Measurements from ENCODE around the gene RAB11FIP2.
A peak's percentile ranks its signal among the peaks of the same experiment; 100 is the strongest.

The RAB11FIP2 gene

DNA sequence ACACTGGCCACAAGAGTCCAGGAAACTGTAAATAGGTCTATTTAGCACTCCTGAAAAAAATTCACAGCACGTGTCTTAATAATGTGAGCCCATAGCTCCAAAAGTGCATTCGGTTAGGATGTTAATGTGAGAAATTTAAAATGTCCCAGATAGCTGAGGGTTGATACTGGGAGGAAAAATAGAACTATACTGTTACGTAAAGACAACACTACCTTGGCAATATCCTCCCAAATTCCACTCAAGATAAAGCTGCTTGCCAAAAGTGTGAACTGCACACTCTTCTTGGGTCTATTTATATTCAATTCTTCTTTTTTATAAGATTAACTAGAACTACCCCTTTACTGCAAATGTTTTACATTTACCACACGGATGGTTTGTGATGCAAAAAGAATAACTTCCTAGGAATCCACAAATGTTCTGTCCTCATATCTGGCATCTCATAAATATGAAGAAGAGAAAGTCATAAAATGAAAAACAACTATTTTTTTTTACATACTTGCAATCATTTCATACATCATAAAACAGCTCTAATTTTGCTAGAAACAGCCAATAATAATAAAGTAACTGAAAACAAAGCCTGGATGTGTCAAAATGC, 10.4 kb downstream of the RAB11FIP2 start:
- peak; percentile 6 for DNase-seq (ENCODE audit: low read depth, low spot score)
- TF ChIP-seq, protein P1, sequence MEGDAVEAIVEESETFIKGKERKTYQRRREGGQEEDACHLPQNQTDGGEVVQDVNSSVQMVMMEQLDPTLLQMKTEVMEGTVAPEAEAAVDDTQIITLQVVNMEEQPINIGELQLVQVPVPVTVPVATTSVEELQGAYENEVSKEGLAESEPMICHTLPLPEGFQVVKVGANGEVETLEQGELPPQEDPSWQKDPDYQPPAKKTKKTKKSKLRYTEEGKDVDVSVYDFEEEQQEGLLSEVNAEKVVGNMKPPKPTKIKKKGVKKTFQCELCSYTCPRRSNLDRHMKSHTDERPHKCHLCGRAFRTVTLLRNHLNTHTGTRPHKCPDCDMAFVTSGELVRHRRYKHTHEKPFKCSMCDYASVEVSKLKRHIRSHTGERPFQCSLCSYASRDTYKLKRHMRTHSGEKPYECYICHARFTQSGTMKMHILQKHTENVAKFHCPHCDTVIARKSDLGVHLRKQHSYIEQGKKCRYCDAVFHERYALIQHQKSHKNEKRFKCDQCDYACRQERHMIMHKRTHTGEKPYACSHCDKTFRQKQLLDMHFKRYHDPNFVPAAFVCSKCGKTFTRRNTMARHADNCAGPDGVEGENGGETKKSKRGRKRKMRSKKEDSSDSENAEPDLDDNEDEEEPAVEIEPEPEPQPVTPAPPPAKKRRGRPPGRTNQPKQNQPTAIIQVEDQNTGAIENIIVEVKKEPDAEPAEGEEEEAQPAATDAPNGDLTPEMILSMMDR (IDR thresholded peaks at IDR 0.05; ENCODE audit: low read depth, low read length): no peak
- in situ Hi-C loops (cut with HindIII; ENCODE audit: low sequenced_read_pairs): no loop called here
- no peak overlapping the region for H3K4me3 ChIP-seq (ENCODE audit: low read depth, low read length)

DNA sequence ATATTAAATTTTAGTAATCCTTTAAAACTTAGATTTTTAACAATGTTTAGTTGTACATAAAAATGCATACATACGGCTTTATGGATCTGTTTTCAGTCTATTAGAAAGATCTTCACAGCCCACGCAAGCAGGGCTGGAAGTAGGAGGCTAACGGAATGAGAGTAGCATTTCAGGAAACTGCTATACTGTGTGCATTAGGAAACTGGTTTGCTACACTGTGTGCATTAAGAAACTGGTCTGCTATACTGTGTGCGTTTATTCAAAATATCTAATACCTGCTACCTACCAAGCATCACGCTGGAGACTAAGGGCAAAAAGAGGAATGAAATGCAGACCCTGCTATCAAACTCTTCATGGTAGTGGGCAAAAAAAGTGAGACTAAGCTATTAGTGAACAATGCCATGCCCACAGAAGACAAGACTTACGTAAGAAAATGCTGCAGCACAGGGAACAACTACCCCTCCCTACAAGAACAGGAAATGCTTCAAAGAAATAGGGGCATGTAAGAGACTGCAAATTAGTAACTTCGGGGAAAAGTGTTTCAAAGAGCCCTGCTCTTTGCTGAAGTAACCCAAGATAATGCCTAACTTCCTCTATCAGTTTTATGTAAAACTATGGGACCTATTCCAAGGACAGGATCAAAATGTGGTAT, 11.3 kb downstream of the RAB11FIP2 start:
- TF ChIP-seq, protein P1 (IDR thresholded peaks at IDR 0.05; ENCODE audit: low read depth, low read length): no peak
- H3K4me3 ChIP-seq (ENCODE audit: low read depth, low read length): no peak overlapping the region
- peak; percentile 29 for DNase-seq (ENCODE audit: low read depth, low spot score)
- in situ Hi-C loops (cut with HindIII; ENCODE audit: low sequenced_read_pairs): no loop called here

DNA sequence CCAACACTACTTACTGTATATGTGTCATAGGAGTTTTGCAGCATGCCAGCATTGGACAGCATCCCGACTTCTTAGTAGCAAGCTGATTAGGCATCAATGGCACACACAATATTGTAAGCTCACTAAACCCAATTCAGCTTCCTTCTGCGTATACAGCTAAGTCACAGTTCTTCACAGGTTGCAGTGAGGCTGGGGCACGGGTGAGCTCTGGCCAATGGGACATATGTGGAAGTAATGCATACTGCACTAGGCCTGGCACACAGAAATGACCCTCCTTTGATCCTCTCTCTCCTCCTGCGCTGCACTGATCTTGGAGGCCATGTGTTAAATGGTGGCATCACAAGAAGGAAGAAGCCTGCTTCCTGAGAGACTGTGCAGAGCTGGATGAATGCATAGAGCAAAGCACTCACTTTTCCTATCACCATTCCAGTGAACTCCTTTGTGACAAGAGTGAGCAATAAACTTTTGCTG, 11.9 kb downstream of the RAB11FIP2 start:
- no peak overlapping the region for H3K4me3 ChIP-seq (ENCODE audit: low read depth, low read length)
- DNase-seq (ENCODE audit: low read depth, low spot score): no peak
- TF ChIP-seq, protein P1 (IDR thresholded peaks at IDR 0.05; ENCODE audit: low read depth, low read length): no peak
- in situ Hi-C loops (cut with HindIII; ENCODE audit: low sequenced_read_pairs): no loop called here

DNA sequence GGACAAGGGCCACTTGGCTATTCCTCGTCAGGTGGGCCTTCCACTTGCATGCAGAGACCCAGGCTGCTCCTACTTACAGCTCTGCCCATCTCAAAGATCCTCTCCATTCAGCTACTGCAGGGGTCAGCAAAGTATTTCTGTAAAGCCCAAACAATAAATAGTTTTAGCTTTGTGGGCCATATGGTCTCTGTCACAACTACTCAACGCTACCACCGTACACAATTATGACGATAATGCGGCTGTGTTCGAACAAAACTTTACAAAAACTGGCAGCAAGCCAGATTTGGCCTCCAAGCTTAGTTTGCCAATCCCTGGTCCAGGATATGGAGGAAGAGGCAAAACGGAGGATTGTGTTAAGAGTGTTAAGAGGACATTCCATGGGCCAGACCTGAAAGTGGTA, 12.8 kb downstream of the RAB11FIP2 start:
- TF ChIP-seq, protein P1 (IDR thresholded peaks at IDR 0.05; ENCODE audit: low read depth, low read length): no peak
- DNase-seq (ENCODE audit: low read depth, low spot score): no peak
- H3K4me3 ChIP-seq (ENCODE audit: low read depth, low read length): no peak overlapping the region
- in situ Hi-C loops (cut with HindIII; ENCODE audit: low sequenced_read_pairs): no loop called here

DNA sequence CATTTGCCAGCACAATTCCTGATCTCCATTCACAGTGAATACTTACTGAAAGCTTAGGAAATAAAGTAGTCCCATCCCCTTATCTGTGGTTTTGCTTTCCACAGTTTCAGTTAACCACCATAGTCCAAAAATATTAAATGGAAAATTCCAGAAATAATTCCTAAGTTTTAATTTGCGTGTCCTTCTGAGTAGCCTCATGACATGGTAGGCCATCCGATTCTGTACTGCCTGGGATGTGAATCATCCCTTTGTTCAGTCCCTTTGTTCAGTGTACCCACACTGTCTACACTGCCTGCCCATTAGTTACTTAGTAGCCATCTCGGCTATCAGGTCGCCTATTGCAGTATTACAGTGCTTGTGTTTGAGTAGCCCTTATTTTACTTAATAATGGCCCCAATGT, 14.2 kb downstream of the RAB11FIP2 start:
- in situ Hi-C loops (cut with HindIII; ENCODE audit: low sequenced_read_pairs): no loop called here

DNA sequence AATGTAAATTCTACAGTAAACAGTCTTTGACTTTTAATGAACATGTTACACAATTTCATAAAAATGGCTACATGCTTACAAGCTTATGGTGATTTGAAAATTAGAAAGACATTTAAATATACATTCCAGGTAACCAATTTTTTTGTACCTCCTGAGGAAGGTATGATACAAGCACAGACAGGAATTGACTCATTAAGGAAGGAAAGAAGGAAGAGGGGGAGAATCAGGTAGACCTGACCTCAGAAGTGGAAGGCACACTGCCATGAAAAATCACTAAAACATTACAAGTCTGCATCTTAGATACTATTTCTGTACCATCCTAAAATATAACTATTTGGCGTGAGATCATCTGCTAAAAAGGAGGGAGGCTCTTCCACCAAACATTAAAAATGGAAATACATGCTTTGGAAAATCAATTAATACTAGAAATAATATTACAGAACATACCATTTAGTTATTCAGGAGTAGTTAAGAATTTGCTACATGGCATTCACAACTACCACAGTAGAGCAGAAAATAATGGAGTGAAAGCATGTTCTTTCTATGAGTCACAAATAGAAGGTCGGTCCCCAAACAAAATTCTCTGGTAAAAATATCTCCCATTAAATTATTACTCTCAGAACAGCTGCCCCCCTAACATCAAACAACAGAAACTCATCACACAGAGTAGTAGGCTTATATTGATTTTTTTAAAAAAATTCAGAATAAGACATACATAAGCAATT, 15.2 kb downstream of the RAB11FIP2 start:
- TF ChIP-seq, protein P1 (IDR thresholded peaks at IDR 0.05; ENCODE audit: low read depth, low read length): no peak
- H3K4me3 ChIP-seq (ENCODE audit: low read depth, low read length): no peak overlapping the region
- in situ Hi-C loops (cut with HindIII; ENCODE audit: low sequenced_read_pairs): no loop called here
- peak; percentile 25 for DNase-seq (ENCODE audit: low read depth, low spot score)

More for the DNA sequence above, 14.2 kb downstream of the RAB11FIP2 start:
- H3K4me3 ChIP-seq (ENCODE audit: low read depth, low read length): no peak overlapping the region
- peak; percentile 10 for DNase-seq (ENCODE audit: low read depth, low spot score)
- TF ChIP-seq, protein P1 (IDR thresholded peaks at IDR 0.05; ENCODE audit: low read depth, low read length): no peak
